ENCODE results near the gene APOA4. TPM values are rescaled to one million over a fixed set of nuclear protein-coding genes. Genes with fewer than 3 reads are reported as not detected.
A peak's percentile ranks its signal among the peaks of the same experiment; 100 is the strongest.

APOA4 gene
- total RNA-seq, 4 donors from 2014 or later, result not detected

DNA sequence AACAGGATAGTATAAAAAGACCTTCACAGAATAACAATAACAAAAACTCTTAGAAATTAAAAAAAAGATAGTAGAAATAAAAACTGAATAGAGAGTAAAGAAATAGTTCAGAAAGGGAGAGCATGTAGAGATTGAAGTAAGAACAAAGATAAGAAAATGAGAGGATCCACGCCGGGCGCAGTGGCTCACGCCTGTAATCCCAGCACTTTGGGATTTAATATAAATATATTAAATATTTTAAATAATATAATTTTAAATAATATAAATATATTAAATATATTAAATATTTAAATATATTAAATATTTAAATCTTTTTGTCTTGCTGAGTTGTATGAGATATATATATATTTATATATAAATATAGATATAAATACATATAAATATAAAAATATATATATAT, 11.0 kb downstream of the APOA4 start:
- no peak for TF ChIP-seq POLR2AphosphoS5 (IDR thresholded peaks at IDR 0.05)
- TF ChIP-seq EP300 (IDR thresholded peaks at IDR 0.05; ENCODE audit: low read depth), result no peak
- TF ChIP-seq, protein P1, sequence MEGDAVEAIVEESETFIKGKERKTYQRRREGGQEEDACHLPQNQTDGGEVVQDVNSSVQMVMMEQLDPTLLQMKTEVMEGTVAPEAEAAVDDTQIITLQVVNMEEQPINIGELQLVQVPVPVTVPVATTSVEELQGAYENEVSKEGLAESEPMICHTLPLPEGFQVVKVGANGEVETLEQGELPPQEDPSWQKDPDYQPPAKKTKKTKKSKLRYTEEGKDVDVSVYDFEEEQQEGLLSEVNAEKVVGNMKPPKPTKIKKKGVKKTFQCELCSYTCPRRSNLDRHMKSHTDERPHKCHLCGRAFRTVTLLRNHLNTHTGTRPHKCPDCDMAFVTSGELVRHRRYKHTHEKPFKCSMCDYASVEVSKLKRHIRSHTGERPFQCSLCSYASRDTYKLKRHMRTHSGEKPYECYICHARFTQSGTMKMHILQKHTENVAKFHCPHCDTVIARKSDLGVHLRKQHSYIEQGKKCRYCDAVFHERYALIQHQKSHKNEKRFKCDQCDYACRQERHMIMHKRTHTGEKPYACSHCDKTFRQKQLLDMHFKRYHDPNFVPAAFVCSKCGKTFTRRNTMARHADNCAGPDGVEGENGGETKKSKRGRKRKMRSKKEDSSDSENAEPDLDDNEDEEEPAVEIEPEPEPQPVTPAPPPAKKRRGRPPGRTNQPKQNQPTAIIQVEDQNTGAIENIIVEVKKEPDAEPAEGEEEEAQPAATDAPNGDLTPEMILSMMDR (IDR thresholded peaks at IDR 0.05), result no peak
- TF ChIP-seq POLR2A (IDR thresholded peaks at IDR 0.05), result no peak
- in situ Hi-C loops (cut with MboI; ENCODE audit: low pct_ligation_motif_present in 1 of 4, low pct_unique_long_range_greater_than_20kb in 1 of 4, low sequenced_read_pairs in 3 of 4), result no loop called here
- H3K36me3 ChIP-seq, result no peaks in the 10 kb centered on the region
- H3K27ac ChIP-seq, result no peak overlapping the region
- 95 to 97% methylated on average over 4 of the region's 4 CpGs for WGBS, 2 donors (ENCODE audit: low coverage in 1 of 2)
- H3K27me3 ChIP-seq, result no peaks in the 10 kb centered on the region
- no peaks in the 10 kb centered on the region for H3K9me3 ChIP-seq
- H3K4me3 ChIP-seq, result no peak overlapping the region
- no peak for DNase-seq
- intact Hi-C loops (cut with DNase I; ENCODE audit: low total_unique reads), result no loop called here
- peaks cover 0 to 7% (median 2%) of the 10 kb centered on the region in 4 donors for H3K4me1 ChIP-seq

DNA sequence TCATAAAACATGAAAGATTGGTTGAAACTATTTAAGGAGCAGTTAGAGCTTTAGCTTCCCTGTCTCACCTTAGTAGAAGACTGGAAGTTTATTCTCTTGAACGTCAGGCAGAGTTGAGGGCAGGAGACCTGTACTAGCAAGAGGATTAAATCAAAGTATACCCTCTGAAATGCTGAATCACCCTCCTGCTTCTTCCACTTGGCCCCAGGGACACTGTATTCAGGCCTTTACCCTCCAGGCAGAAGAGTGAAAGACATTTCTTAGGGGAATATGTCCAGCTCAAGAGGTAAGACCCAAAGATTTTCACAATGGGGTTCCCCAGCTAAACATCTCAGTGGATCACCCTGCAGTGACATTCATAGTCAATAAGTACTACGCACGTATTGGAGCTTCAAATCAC, 11.9 kb downstream of the APOA4 start:
- in situ Hi-C loops (cut with MboI; ENCODE audit: low pct_ligation_motif_present in 1 of 4, low pct_unique_long_range_greater_than_20kb in 1 of 4, low sequenced_read_pairs in 3 of 4), result no loop called here
- intact Hi-C loops (cut with DNase I; ENCODE audit: low total_unique reads), result no loop called here
- TF ChIP-seq EP300 (IDR thresholded peaks at IDR 0.05; ENCODE audit: low read depth) (no peak), POLR2A (IDR thresholded peaks at IDR 0.05) (no peak), POLR2AphosphoS5 (IDR thresholded peaks at IDR 0.05) (no peak)
- TF ChIP-seq, protein P1 (IDR thresholded peaks at IDR 0.05), result no peak
- Histone ChIP-seq H3K36me3 (no peaks in the 10 kb centered on the region), H3K27ac (no peak overlapping the region), H3K9me3 (no peaks in the 10 kb centered on the region), H3K27me3 (no peaks in the 10 kb centered on the region), H3K4me1 (peaks cover 0 to 7% (median 2%) of the 10 kb centered on the region in 4 donors), H3K4me3 (no peak overlapping the region)
- WGBS, 2 donors (ENCODE audit: low coverage in 1 of 2), result 60 to 88% methylated on average over 3 of the region's 3 CpGs
- DNase-seq, result no peak

DNA sequence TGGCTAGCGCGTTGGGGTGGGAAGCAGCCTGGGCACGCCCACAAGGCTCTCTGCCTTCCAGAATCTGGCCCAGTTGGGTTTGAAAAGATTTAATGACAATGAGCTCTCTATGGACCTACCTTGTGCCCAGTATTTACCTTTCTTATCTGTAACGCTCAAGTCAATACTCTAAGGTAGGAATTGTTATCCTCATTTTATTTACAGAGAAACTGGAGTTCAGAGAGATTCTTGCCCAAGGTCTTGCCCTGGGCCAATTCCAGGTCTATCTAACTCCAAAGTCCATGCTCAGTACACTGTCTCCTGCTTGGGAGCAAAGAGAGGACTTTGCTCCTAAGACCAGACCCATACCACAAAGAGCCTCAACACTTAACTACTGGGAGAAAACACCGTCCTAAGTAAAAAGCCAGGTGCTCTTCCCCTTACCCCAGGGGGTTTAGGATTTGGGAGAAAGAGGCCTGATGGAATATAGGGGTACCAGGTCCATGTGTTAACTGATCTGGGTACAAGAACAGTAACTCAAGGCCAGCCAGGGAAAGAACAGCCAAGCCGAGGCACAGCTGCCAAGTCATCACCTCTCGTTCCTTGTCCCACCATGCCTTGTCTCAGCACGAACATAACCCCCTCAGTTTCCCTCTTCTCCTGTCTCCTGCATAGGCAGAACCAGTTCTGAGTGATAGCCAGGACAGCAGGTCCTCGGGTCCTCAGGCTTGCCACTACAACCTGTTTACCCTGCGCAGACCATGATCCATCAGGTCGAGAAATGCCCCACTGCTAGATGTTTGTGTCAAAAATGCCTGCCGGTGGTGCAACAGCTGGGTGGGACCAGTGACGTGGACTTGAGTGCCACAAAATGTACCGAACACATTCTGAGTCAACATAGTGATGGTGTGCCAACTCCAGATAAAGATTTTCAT, 14.6 kb downstream of the APOA4 start:
- no peaks in the 10 kb centered on the region for H3K36me3 ChIP-seq
- TF ChIP-seq EP300 (IDR thresholded peaks at IDR 0.05; ENCODE audit: low read depth) (no peak), POLR2AphosphoS5 (IDR thresholded peaks at IDR 0.05) (no peak), POLR2A (IDR thresholded peaks at IDR 0.05) (no peak)
- TF ChIP-seq, protein P1 (IDR thresholded peaks at IDR 0.05), result no peak
- intact Hi-C loops (cut with DNase I; ENCODE audit: low total_unique reads), result no loop called here
- H3K9me3 ChIP-seq, result no peaks in the 10 kb centered on the region
- peaks cover 0 to 7% (median 2%) of the 10 kb centered on the region in 4 donors for H3K4me1 ChIP-seq
- H3K27me3 ChIP-seq, result no peaks in the 10 kb centered on the region
- WGBS, 2 donors (ENCODE audit: low coverage in 1 of 2), result 42 to 45% methylated on average over 5 to 14 of the region's 14 CpGs
- peak; percentile 48 for DNase-seq
- H3K4me3 ChIP-seq, result no peak overlapping the region
- no peak overlapping the region for H3K27ac ChIP-seq
- in situ Hi-C loops (cut with MboI; ENCODE audit: low pct_ligation_motif_present in 1 of 4, low pct_unique_long_range_greater_than_20kb in 1 of 4, low sequenced_read_pairs in 3 of 4), result no loop called here

DNA sequence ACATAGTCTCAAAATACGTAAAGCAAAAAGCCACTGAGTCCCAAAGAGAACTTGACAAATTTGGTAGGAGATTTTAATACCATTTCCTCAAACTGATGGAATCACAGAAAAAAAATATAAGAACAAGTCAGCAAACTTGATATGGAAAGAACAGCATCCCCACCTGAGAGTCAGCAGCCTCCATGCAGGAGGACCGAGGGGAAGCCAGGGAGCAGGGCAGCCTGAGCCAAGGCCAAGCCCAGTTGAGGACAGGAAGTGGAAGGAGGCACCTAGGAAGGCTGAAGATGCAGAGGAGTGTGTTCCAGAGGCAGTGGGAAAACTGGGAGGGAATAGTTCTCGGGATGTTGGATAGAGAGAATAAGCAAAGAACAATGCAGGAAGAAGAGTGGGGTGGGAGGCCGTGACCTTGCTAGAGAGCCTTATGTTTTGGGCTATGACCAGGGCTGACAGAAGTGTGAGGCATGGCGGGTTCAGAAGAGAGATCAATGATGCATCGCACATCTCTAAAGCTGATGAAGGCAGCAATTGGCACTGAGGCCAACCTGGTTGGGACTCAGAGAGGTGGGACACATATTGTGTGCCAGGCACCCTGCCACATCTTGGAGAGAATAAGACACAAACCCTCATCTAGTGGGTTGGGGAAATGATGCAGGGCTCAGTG, 15.4 kb downstream of the APOA4 start:
- no peaks in the 10 kb centered on the region for H3K9me3 ChIP-seq
- H3K27me3 ChIP-seq, result no peaks in the 10 kb centered on the region
- WGBS, 2 donors (ENCODE audit: low coverage in 1 of 2), result 81 to 84% methylated on average over 2 to 6 of the region's 6 CpGs
- in situ Hi-C loops (cut with MboI; ENCODE audit: low pct_ligation_motif_present in 1 of 4, low pct_unique_long_range_greater_than_20kb in 1 of 4, low sequenced_read_pairs in 3 of 4), result no loop called here
- H3K27ac ChIP-seq, result no peak overlapping the region
- H3K36me3 ChIP-seq, result no peaks in the 10 kb centered on the region
- H3K4me3 ChIP-seq, result no peak overlapping the region
- intact Hi-C loops (cut with DNase I; ENCODE audit: low total_unique reads), result no loop called here
- DNase-seq, result no peak
- H3K4me1 ChIP-seq, result peaks cover 0 to 7% (median 2%) of the 10 kb centered on the region in 4 donors
- TF ChIP-seq POLR2AphosphoS5 (IDR thresholded peaks at IDR 0.05), result no peak
- TF ChIP-seq, protein P1 (IDR thresholded peaks at IDR 0.05), result no peak
- TF ChIP-seq EP300 (IDR thresholded peaks at IDR 0.05; ENCODE audit: low read depth), result no peak
- TF ChIP-seq POLR2A (IDR thresholded peaks at IDR 0.05), result no peak
